ENCODE data around the gene RNF224. TPM values are rescaled to one million over a fixed set of nuclear protein-coding genes. Genes with fewer than 3 reads are reported as not detected.

Gene RNF224
- total RNA-seq, 4 donors from 2014 or later: 0.19 TPM; not detected in 3

DNA sequence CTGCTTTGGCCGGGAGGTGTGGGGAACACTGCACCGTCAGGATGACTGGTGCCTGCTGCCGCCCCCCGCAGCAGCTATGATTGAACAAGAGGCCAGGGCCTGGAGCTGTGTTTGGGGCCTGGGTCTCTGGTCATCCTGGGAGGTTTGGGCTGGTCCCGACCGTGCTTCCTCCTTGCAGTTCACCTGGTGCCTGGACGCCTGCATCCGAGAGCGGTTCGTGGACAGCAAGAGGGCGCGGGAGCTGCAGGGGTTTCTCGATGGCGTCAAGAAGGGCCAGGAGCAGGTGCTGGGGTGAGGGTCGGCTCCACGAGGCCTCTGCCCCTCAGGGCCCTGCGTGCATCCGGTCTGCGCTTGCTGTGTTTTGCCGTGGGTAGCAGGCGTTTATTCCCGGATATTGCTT lies 36.8 kb downstream of the RNF224 start:
- TF ChIP-seq, protein P1, sequence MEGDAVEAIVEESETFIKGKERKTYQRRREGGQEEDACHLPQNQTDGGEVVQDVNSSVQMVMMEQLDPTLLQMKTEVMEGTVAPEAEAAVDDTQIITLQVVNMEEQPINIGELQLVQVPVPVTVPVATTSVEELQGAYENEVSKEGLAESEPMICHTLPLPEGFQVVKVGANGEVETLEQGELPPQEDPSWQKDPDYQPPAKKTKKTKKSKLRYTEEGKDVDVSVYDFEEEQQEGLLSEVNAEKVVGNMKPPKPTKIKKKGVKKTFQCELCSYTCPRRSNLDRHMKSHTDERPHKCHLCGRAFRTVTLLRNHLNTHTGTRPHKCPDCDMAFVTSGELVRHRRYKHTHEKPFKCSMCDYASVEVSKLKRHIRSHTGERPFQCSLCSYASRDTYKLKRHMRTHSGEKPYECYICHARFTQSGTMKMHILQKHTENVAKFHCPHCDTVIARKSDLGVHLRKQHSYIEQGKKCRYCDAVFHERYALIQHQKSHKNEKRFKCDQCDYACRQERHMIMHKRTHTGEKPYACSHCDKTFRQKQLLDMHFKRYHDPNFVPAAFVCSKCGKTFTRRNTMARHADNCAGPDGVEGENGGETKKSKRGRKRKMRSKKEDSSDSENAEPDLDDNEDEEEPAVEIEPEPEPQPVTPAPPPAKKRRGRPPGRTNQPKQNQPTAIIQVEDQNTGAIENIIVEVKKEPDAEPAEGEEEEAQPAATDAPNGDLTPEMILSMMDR (IDR thresholded peaks at IDR 0.05): no peak
- no peak for DNase-seq (ENCODE audit: low spot score)
- no peak for ATAC-seq (ENCODE audit: low FRiP score)

DNA sequence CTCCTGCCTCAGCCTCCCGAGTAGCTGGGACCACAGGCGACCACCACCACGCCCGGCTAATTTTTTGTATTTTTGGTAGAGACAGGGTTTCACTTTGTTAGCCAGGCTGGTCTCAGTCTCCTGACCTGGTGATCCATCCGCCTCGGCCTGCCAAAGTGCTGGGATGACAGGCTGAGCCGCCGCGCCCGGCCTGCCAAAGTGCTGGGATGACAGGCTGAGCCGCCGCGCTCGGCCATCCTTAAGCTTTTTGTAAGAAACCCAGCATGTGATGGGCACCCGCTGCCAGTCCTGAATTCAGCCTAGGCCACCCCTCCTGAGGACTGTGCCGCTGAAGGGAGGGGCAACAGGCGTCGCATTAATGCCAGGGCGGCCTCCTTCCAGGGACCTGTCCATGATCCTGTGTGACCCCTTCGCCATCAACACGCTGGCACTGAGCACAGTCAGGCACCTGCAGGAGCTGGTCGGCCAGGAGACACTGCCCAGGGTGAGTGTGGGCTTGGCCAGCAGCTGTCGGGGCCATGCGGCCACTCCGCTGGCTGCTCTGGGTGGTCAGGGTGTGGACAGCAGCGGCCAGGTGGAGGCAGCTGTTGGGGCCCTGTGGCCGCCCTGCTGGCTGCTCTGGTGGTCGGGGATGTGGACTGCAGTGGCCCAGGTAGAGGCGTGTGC lies 38.3 kb downstream of the RNF224 start:
- ATAC-seq (ENCODE audit: low FRiP score) (no peak), DNase-seq (ENCODE audit: low spot score) (no peak)
- TF ChIP-seq, protein P1 (IDR thresholded peaks at IDR 0.05): no peak

- DNase-seq (ENCODE audit: low spot score): no peak
- no peak for ATAC-seq (ENCODE audit: low FRiP score)
- TF ChIP-seq, protein P1 (IDR thresholded peaks at IDR 0.05): no peak
Measured at GRCh38 chr9:137266162-137266527, 38.8 kb downstream of the RNF224 start.

GRCh38 chr9:137266585-137267453 lies 39.5 kb downstream of the RNF224 start:
- ATAC-seq (ENCODE audit: low FRiP score) (no peak), DNase-seq (ENCODE audit: low spot score) (no peak)
- TF ChIP-seq, protein P1 (IDR thresholded peaks at IDR 0.05): no peak

DNA sequence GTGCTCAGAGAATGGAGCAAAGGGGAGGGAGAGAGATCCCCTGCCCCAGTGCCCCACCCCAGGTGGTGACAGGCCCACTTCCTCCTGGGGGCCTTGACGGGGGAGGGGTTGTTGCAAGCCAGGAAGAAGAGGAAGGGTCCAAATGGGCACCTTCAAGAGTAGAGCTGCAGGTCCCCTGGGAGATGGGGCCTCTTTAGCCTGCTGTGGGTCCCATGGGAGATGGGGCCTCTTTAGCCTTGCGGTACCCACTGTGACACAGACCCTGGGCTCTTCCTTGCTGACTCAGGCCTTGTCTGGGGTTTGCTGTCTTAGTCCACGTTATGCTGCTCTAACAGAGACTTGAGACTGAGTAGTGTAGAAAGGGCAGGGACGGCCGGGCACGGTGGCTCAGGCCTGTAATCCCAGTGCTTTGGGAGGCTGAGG lies 40.6 kb downstream of the RNF224 start:
- TF ChIP-seq, protein P1 (IDR thresholded peaks at IDR 0.05): no peak
- ATAC-seq (ENCODE audit: low FRiP score) (no peak), DNase-seq (ENCODE audit: low spot score) (no peak)

DNA sequence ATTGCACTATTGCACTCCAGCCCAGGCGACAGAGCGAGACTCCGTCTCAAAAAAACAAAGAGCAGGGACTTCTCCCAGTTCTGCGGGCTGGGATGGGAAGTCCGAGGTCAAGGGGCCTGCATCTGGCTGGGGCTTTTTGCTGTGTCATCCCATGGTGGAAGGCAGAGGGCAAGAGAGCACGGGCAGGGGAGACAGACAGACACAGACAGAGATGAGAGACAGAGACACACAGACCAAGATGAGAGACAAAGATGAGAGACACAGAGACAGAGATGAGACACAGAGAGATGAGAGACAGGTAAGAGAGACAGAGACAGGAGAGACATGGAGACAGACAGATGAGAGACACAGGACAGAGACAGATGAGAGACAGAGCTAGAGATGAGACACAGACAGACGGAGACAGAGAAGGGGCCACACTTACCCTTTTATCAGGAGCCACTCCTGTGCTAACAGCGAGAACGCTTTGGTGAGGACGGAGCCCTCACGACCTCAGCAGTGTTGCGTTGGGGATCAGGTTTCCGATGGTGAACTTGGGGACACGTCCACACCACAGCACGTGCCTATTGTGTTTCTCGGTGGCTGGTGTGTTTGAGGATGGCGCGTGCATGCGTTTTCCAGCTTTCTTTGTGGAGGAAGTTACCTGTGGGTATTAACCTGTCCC lies 41.4 kb downstream of the RNF224 start:
- DNase-seq (ENCODE audit: low spot score) (no peak), ATAC-seq (ENCODE audit: low FRiP score) (no peak)
- TF ChIP-seq, protein P1 (IDR thresholded peaks at IDR 0.05): no peak

Data from omental fat pad (tissue), 4 donors.